HG02981 (cell line): Measurements from ENCODE around the gene BOC.

Experiments used
- ATAC-seq: cut with Tn5 transposase; IDR thresholded peaks from one replicate; pipeline ENCODE4 v1.9.1; 2021; ENCODE audit warnings: mild to moderate bottlenecking, moderate library complexity; ENCODE audit not compliant: unreplicated experiment

The BOC gene

GRCh38 chr3:113285226-113285625, 73.9 kb downstream of the BOC start:
- ATAC-seq = no peak

- ATAC-seq = no peak
Measured at GRCh38 chr3:113285741-113286140, 74.4 kb downstream of the BOC start.

- ATAC-seq = no peak
Measured at GRCh38 chr3:113286524-113286923, 75.2 kb downstream of the BOC start.

- no peak for ATAC-seq
Measured at GRCh38 chr3:113287111-113287802, 75.9 kb downstream of the BOC start.

- ATAC-seq = no peak
Measured at GRCh38 chr3:113287803-113288648, 76.7 kb downstream of the BOC start.

- no peak for ATAC-seq
Measured at GRCh38 chr3:113288881-113289280, 77.5 kb downstream of the BOC start.

GRCh38 chr3:113291572-113291971, 80.2 kb downstream of the BOC start:
- ATAC-seq = no peak

- no peak for ATAC-seq
Measured at GRCh38 chr3:113292933-113293332, 81.6 kb downstream of the BOC start.

- ATAC-seq = no peak
Measured at GRCh38 chr3:113293348-113293747, 82.0 kb downstream of the BOC start.

- ATAC-seq = no peak
Measured at GRCh38 chr3:113295463-113295862, 84.1 kb downstream of the BOC start.

- no peak for ATAC-seq
Measured at GRCh38 chr3:113297287-113297686, 85.9 kb downstream of the BOC start.

GRCh38 chr3:113297841-113298240, 86.5 kb downstream of the BOC start:
- no peak for ATAC-seq

GRCh38 chr3:113300596-113300995, 89.2 kb downstream of the BOC start:
- no peak for ATAC-seq

- no peak for ATAC-seq
Measured at GRCh38 chr3:113304102-113304501, 92.7 kb downstream of the BOC start.

- ATAC-seq = no peak
Measured at GRCh38 chr3:113304856-113305540, 93.6 kb downstream of the BOC start.

- no peak for ATAC-seq
Measured at GRCh38 chr3:113310960-113311359, 99.6 kb downstream of the BOC start.

- ATAC-seq = no peak
Measured at GRCh38 chr3:113312416-113312815, 101.1 kb downstream of the BOC start.

- ATAC-seq = no peak
Measured at GRCh38 chr3:113314923-113315322, 103.6 kb downstream of the BOC start.

GRCh38 chr3:113329757-113330156, 118.4 kb downstream of the BOC start:
- no peak for ATAC-seq

GRCh38 chr3:113330742-113331141, 119.4 kb downstream of the BOC start:
- no peak for ATAC-seq

- no peak for ATAC-seq
Measured at GRCh38 chr3:113331187-113331586, 119.8 kb downstream of the BOC start.
